OCI-LY3 (cell line): ENCODE results near the gene ZNF33A.

Experiments used
- H2AFZ ChIP-seq: fragments of 200-600, 300-600 bp; shearing (Covaris generic); 2 replicates; pipeline ENCODE4 v1.6.0; 2014; ENCODE audit warnings: antibody characterized with exemption, low read depth, low read length
- H3K27ac ChIP-seq: fragments of 200-600, 300-600 bp; sonication (generic); 2 replicates; pipeline ENCODE4 v1.5.1; 2014; ENCODE audit warnings: mild to moderate bottlenecking, low read length, moderate library complexity, mixed read lengths
- H3K27me3 ChIP-seq: fragments of 200-600, 300-600 bp; sonication (generic); 2 replicates; pipeline ENCODE4 v1.6.1; 2014; ENCODE audit warnings: low read depth, low read length, mixed read lengths
- H3K36me3 ChIP-seq: fragments of 200-600, 300-600 bp; sonication (generic); replicated peaks from 2 replicates; pipeline ENCODE3; 2014; ENCODE audit warnings: low read depth, low read length, mixed read lengths
- H3K4me1 ChIP-seq: fragments of 300-600, 200-600 bp; sonication (generic); 2 replicates; pipeline ENCODE4 v1.6.1; 2014; ENCODE audit warnings: low read length, mixed read lengths
- H3K4me2 ChIP-seq: fragments of 200-600, 300-600 bp; sonication (generic); 2 replicates; pipeline ENCODE4 v1.6.1; 2014; ENCODE audit warnings: low read length, mixed read lengths
- H3K4me3 ChIP-seq: fragments of 300-600, 200-600 bp; sonication (generic); 2 replicates; pipeline ENCODE4 v1.5.1; 2014; ENCODE audit warnings: antibody characterized with exemption, mild to moderate bottlenecking, low read length, moderate library complexity
- H3K79me2 ChIP-seq: fragments of 300-600, 200-600 bp; shearing (Covaris generic); 2 replicates; pipeline ENCODE4 v1.6.1; 2014; ENCODE audit warnings: mild to moderate bottlenecking, low read length, mixed read lengths
- H3K9ac ChIP-seq: fragments of 300-600, 200-600 bp; shearing (Covaris generic); 2 replicates; pipeline ENCODE4 v1.6.0; 2014; ENCODE audit warnings: mild to moderate bottlenecking, low read length, moderate library complexity
- H3K9me3 ChIP-seq: fragments of 200-600, 300-600 bp; shearing (Covaris generic); 2 replicates; pipeline ENCODE4 v1.6.1; 2014; ENCODE audit warnings: low read length, mixed read lengths; ENCODE audit not compliant: insufficient read depth
- H4K20me1 ChIP-seq: fragments of 200-600, 300-600 bp; sonication (generic); 2 replicates; pipeline ENCODE4 v1.6.1; 2016; ENCODE audit warnings: low read length, mixed read lengths; ENCODE audit not compliant: insufficient read depth
- CTCF ChIP-seq: fragments of 200-600, 300-600 bp; sonication (generic); IDR thresholded peaks from 2 replicates; pipeline ENCODE4 v1.5.1; 2014; ENCODE audit warnings: antibody characterized with exemption, low read length, low read depth
- EZH2phosphoT487 ChIP-seq: fragments of 200-600 bp; shearing (Covaris generic); IDR thresholded peaks from 2 replicates; pipeline ENCODE4 v1.6.1; 2018; ENCODE audit warnings: antibody characterized with exemption, mixed run types, low read depth

ZNF33A gene

GRCh38 chr10:38003026-38003425, 7.4 kb upstream of the ZNF33A start:
- no peak for TF ChIP-seq CTCF
- no peak for TF ChIP-seq EZH2phosphoT487
- Histone ChIP-seq H3K4me1 (no peaks in the 10 kb centered on the region), H4K20me1 (no peaks in the 10 kb centered on the region), H3K27me3 (no peaks in the 10 kb centered on the region), H3K9me3 (no peaks in the 10 kb centered on the region), H3K9ac (no peak overlapping the region), H3K27ac (no peak overlapping the region), H3K4me3 (no peak overlapping the region), H2AFZ (no peak overlapping the region), H3K79me2 (no peaks in the 10 kb centered on the region), H3K36me3 (no peaks in the 10 kb centered on the region), H3K4me2 (no peak overlapping the region)

- no peaks in the 10 kb centered on the region for H4K20me1 ChIP-seq
- no peak overlapping the region for H2AFZ ChIP-seq
- H3K4me2 ChIP-seq, result no peak overlapping the region
- H3K9me3 ChIP-seq, result no peaks in the 10 kb centered on the region
- no peak overlapping the region for H3K27ac ChIP-seq
- no peak overlapping the region for H3K9ac ChIP-seq
- H3K4me1 ChIP-seq, result no peaks in the 10 kb centered on the region
- H3K4me3 ChIP-seq, result no peak overlapping the region
- H3K79me2 ChIP-seq, result no peaks in the 10 kb centered on the region
- no peak for TF ChIP-seq CTCF
- TF ChIP-seq EZH2phosphoT487, result no peak
- no peaks in the 10 kb centered on the region for H3K36me3 ChIP-seq
- H3K27me3 ChIP-seq, result no peaks in the 10 kb centered on the region
These were observed 6.9 kb upstream of the ZNF33A start for GRCh38 chr10:38003588-38003987.

GRCh38 chr10:38007551-38007950, 2.9 kb upstream of the ZNF33A start:
- Histone ChIP-seq H3K36me3 (no peaks in the 10 kb centered on the region), H4K20me1 (no peaks in the 10 kb centered on the region), H3K4me2 (no peak overlapping the region), H3K4me3 (no peak overlapping the region), H3K27ac (no peak overlapping the region), H3K4me1 (peaks cover 6% of the 10 kb centered on the region), H3K79me2 (peaks cover 16% of the 10 kb centered on the region), H3K9me3 (no peaks in the 10 kb centered on the region), H3K9ac (no peak overlapping the region), H2AFZ (no peak overlapping the region), H3K27me3 (no peaks in the 10 kb centered on the region)
- no peak for TF ChIP-seq CTCF
- TF ChIP-seq EZH2phosphoT487, result no peak

- Histone ChIP-seq H3K27me3 (no peaks in the 10 kb centered on the region), H3K36me3 (no peaks in the 10 kb centered on the region)
- no peak for TF ChIP-seq CTCF
- TF ChIP-seq EZH2phosphoT487, result no peak
These were observed 2.5 kb upstream of the ZNF33A start for GRCh38 chr10:38007991-38008390.

More at GRCh38 chr10:38007991-38008390, 2.5 kb upstream of the ZNF33A start:
- no peaks in the 10 kb centered on the region for H3K9me3 ChIP-seq
- no peak overlapping the region for H3K4me2 ChIP-seq
- H3K27ac ChIP-seq, result no peak overlapping the region
- H2AFZ ChIP-seq, result no peak overlapping the region
- H4K20me1 ChIP-seq, result no peaks in the 10 kb centered on the region
- no peak overlapping the region for H3K4me3 ChIP-seq
- H3K79me2 ChIP-seq, result peaks cover 19% of the 10 kb centered on the region
- H3K9ac ChIP-seq, result no peak overlapping the region
- peaks cover 6% of the 10 kb centered on the region for H3K4me1 ChIP-seq
